LNCaP clone FGC (cell line): Measurements from ENCODE around the gene LPAR2.

Experiments used
- DNase-seq: peaks from one replicate; pipeline ENCODE4 v3.0.0-alpha.2; 2011; ENCODE audit warnings: low read depth
- H3K4me3 ChIP-seq: 2 replicates; pipeline ENCODE4 v1.5.1; 2011; ENCODE audit warnings: mild to moderate bottlenecking, low read depth, low read length, control low read depth
- CTCF ChIP-seq: IDR thresholded peaks from 2 replicates; pipeline ENCODE4 v1.5.1; 2012; ENCODE audit warnings: mild to moderate bottlenecking; ENCODE audit not compliant: control insufficient read depth, insufficient read depth; ENCODE audit errors: extremely low read depth

The LPAR2 gene

DNA sequence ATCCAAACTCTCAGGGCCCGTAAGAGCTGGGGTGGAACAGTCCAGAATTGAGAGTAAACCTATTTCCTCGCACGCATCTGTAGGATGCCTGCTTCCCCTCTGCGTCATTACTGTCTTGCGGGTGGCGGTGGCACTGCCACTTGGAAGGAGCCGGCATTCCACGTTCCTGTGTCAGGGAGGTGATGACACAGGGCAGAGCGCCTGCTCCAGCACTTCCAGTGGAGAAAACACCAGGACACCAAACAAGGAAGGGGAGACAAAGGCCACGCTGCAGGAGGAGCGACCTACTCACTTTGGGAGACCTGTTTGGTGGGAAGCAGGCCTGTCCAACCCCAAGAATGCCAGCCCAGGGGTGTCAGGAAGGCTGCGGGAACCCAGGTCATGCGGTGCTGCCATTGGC, 46.6 kb downstream of the LPAR2 start:
- DNase-seq, result no peak
- H3K4me3 ChIP-seq, result no peak overlapping the region
- no peak for TF ChIP-seq CTCF

- no peak for TF ChIP-seq CTCF
- DNase-seq, result no peak
- H3K4me3 ChIP-seq, result no peak overlapping the region
Observed at GRCh38 chr19:19580418-19580817, 47.6 kb downstream of the LPAR2 start.

DNA sequence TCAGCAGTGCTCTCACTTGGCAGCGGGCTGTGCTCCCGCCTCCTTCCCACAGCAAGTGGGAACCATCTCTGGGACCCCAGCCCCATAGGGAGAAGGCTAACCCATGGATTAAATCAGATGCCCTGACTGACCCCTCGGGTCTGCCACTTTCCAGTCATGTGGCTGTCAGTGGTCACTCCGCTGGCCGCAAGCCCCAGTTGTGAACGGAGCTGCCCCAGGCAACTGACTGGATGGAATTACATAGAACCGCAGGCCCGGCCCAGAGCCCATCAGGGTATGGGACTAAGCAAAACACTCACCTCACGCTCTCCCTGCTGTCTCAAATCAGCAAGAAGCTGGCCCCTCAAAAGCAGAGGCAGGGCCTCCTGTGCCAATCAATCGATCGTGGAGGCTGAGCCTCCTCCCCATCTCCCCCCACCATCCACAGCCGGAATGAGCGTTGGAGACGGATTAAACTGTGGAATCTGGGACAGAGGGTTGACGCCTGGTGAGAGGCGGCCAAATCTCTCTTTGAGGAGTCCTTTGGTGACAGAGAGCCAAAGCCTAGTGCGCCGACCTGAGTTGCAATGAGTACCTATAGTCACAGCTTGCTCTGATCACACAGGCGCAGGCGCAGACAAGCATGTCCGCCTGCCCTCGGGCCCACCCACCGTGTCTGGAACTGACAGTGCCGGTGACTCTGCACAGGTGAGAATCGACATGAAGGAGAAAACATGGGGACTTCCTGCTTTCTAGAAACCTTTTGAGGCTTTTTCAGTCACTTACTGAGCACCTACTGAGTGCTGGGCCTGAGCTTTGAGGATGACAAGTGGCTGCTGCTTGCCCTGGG, 48.3 kb downstream of the LPAR2 start:
- no peak overlapping the region for H3K4me3 ChIP-seq
- DNase-seq, result no peak
- TF ChIP-seq CTCF, result no peak

DNA sequence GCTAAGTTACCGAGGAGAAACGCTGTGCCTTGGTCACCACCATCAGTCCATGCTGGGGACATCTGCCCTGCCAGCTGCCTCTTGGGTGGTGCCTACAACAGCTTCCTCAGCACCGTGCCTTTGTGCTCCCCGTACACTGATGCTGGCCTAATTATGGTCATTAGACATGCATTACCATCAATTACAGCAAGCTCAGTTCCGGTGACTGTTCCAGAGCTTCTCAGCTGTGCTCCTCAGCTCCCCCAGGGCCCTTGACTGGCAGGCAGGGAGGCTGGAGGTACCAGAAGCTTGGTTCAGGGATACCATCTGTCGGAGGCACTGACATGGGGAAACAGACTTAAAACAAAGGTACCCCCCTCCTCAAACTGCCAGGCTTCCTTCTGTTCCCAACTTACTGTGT, 49.8 kb downstream of the LPAR2 start:
- DNase-seq, result no peak
- TF ChIP-seq CTCF, result no peak
- H3K4me3 ChIP-seq, result no peak overlapping the region

DNA sequence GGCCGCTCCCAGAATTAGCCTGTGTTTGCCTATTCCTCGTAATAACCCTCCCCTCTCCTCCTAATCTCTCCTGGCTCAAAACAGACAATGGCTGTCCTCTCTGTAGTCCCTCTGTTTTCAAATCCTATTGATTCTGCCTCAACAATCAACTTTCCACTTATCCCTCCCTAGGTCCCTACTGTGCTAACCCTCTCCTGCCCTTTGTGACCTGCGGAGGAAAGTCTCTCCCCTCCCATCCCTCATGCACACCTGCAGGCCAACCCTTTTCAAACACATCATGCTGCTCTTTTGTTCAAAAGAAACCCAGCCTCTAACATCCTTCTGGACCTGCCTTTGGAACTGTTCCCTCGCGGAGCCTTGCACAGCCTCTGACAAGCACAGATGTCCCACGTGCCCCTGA, 52.6 kb downstream of the LPAR2 start:
- no peak for TF ChIP-seq CTCF
- DNase-seq, result no peak
- no peak overlapping the region for H3K4me3 ChIP-seq
